Breast epithelium (tissue), 4 donors: ENCODE results near the gene CABLES1. TPM values are rescaled to one million over a fixed set of nuclear protein-coding genes. Genes with fewer than 3 reads are reported as not detected.

Experiments
- DNase-seq, 2 donors: peaks; one replicate each; pipeline ENCODE4 v3.0.0-alpha.2; 2019; ENCODE audit warnings: low spot score in 2 of 2
- H3K27ac ChIP-seq, 2 donors: fragments of 200-600 bp; sonication (generic) in 1 of 2; one replicate each; pipeline ENCODE4 v1.5.1; 2016 to 2019; ENCODE audit warnings: mild to moderate bottlenecking in 1 of 2
- H3K27me3 ChIP-seq, 2 donors: fragments of 200-600 bp; sonication (generic) in 1 of 2; one replicate each; pipeline versions ENCODE4 v1.5.1 to v1.6.0; 2017 to 2019; ENCODE audit warnings: control low read depth in 1 of 2, mild to moderate bottlenecking in 1 of 2
- H3K36me3 ChIP-seq: fragments of 200-600 bp; one replicate; pipeline ENCODE4 v1.5.1; 2019
- H3K4me1 ChIP-seq, 2 donors: fragments of 200-600 bp; sonication (generic); one replicate each; pipeline ENCODE4 v1.5.1; 2016 to 2019; ENCODE audit warnings: control low read depth in 1 of 2
- H3K4me3 ChIP-seq, 3 donors: fragments of 200-600 bp; sonication (generic); 1 replicate in 2 of 3; 2 replicates in 1 of 3; pipeline ENCODE4 v1.5.1; 2016 to 2019; ENCODE audit warnings: mild to moderate bottlenecking in 3 of 3, moderate library complexity in 2 of 3
- H3K9me3 ChIP-seq, 2 donors: fragments of 200-600 bp; sonication (generic) in 1 of 2; one replicate each; pipeline ENCODE4 v1.5.1; 2016 to 2019; ENCODE audit warnings: control low read depth in 1 of 2
- CTCF ChIP-seq, 3 donors: fragments of 450-650 bp; IDR thresholded peaks; one replicate each; pipeline ENCODE4 v1.5.1; 2016 to 2017; ENCODE audit warnings: antibody characterized with exemption in 3 of 3, mild to moderate bottlenecking in 3 of 3, moderate library complexity in 3 of 3
- POLR2A ChIP-seq: fragments of 450-650 bp; IDR thresholded peaks from one replicate; pipeline ENCODE4 v1.6.1; 2016; ENCODE audit warnings: antibody characterized with exemption, mild to moderate bottlenecking, moderate library complexity
- POLR2AphosphoS5 ChIP-seq, 3 donors: sonication (generic); formaldehyde crosslinking; IDR thresholded peaks; one replicate each; pipeline ENCODE4 v1.6.1; 2017; ENCODE audit warnings: antibody characterized with exemption in 3 of 3
- intact Hi-C: fragments of 100-400 bp; cut with DNase I; formaldehyde crosslinking; loops from one replicate; pipeline ENCODE4 v1.15.1; 2023; ENCODE audit warnings: low total_unique reads
- total RNA-seq, 3 donors: library from RNA; depleted of rRNA; stranded (reverse); fragments of >200 nt; gene quantifications; one replicate each; pipeline ENCODE4 v1.1.0, GENCODE V29; 2016

The CABLES1 gene
- total RNA-seq, 3 donors from 2014 or later = 18.1 to 28.7 (median 22.3) TPM

GRCh38 chr18:23135550-23136325 is 453 bp downstream of the CABLES1 start:
- DNase-seq = peak in 1 of 2 donors; percentile 44
- H3K9me3 ChIP-seq = no peaks in the 10 kb centered on the region
- peaks cover 0 to 6% of the 10 kb centered on the region in 2 donors for H3K4me1 ChIP-seq
- intact Hi-C loops = no loop called here
- TF ChIP-seq POLR2AphosphoS5 (IDR thresholded peaks at IDR 0.05) = no peak
- TF ChIP-seq POLR2A = no peak
- TF ChIP-seq CTCF (IDR thresholded peaks at IDR 0.05) = no peak
- H3K27ac ChIP-seq = peak overlapping the region; percentile 89 to 90
- no peaks in the 10 kb centered on the region for H3K36me3 ChIP-seq
- H3K4me3 ChIP-seq = peak overlapping the region; percentile 56 to 90 (median 78)
- H3K27me3 ChIP-seq = no peaks in the 10 kb centered on the region

- Histone ChIP-seq H3K4me1 (peaks cover 0 to 7% of the 10 kb centered on the region in 2 donors), H3K27ac (peak overlapping the region; percentile 89 to 90), H3K9me3 (no peaks in the 10 kb centered on the region), H3K4me3 (peak overlapping the region; percentile 56 to 90 (median 78)), H3K36me3 (no peaks in the 10 kb centered on the region), H3K27me3 (no peaks in the 10 kb centered on the region)
- TF ChIP-seq POLR2AphosphoS5 (IDR thresholded peaks at IDR 0.05) (peak in 2 of 3 donors; percentile 17 to 27), CTCF (IDR thresholded peaks at IDR 0.05) (no peak)
- intact Hi-C loops = no loop called here
- DNase-seq = peak; percentile 41 to 65
Observed at GRCh38 chr18:23136326-23137096, 1.2 kb downstream of the CABLES1 start.

GRCh38 chr18:23137097-23137635 is 1.9 kb downstream of the CABLES1 start:
- Histone ChIP-seq H3K27me3 (no peaks in the 10 kb centered on the region), H3K4me1 (peaks cover 0 to 14% of the 10 kb centered on the region in 2 donors), H3K36me3 (no peaks in the 10 kb centered on the region), H3K27ac (peak overlapping the region; percentile 89 to 90), H3K9me3 (no peaks in the 10 kb centered on the region), H3K4me3 (peak overlapping the region; percentile 56 to 90 (median 78))
- TF ChIP-seq POLR2A (no peak), CTCF (IDR thresholded peaks at IDR 0.05) (no peak), POLR2AphosphoS5 (IDR thresholded peaks at IDR 0.05) (no peak)
- DNase-seq = no peak
- intact Hi-C loops = no loop called here

GRCh38 chr18:23137788-23138216 is 2.5 kb downstream of the CABLES1 start:
- Histone ChIP-seq H3K4me1 (peaks cover 1 to 16% of the 10 kb centered on the region in 2 donors), H3K4me3 (peak overlapping the region; percentile 56 to 90 (median 78)), H3K9me3 (no peaks in the 10 kb centered on the region), H3K36me3 (no peaks in the 10 kb centered on the region), H3K27me3 (no peaks in the 10 kb centered on the region), H3K27ac (peak overlapping the region; percentile 89 to 90)
- intact Hi-C loops = no loop called here
- no peak for TF ChIP-seq CTCF (IDR thresholded peaks at IDR 0.05)
- TF ChIP-seq POLR2AphosphoS5 (IDR thresholded peaks at IDR 0.05) = no peak
- no peak for TF ChIP-seq POLR2A
- DNase-seq = no peak
